ENCODE data around the gene MZT1.

- TF ChIP-seq CTCF (IDR thresholded peaks at IDR 0.05): no peak
- no peak for TF ChIP-seq POLR2A (IDR thresholded peaks at IDR 0.05)
- no peak for TF ChIP-seq EP300 (IDR thresholded peaks at IDR 0.05)
- no peak for TF ChIP-seq POLR2AphosphoS5 (IDR thresholded peaks at IDR 0.05)
These were observed 29.3 kb downstream of the MZT1 start for GRCh38 chr13:72698164-72698563.

Measured in upper lobe of left lung (tissue), 4 donors.